ENCODE measurements around the gene TAF15. TPM values are rescaled to one million over a fixed set of nuclear protein-coding genes. Genes with fewer than 3 reads are reported as not detected.

Gene TAF15
- total and polyA plus RNA-seq, 2 of the 4 experiments (the other 2 are of a cell fraction): 46.8 to 98.0 TPM

DNA sequence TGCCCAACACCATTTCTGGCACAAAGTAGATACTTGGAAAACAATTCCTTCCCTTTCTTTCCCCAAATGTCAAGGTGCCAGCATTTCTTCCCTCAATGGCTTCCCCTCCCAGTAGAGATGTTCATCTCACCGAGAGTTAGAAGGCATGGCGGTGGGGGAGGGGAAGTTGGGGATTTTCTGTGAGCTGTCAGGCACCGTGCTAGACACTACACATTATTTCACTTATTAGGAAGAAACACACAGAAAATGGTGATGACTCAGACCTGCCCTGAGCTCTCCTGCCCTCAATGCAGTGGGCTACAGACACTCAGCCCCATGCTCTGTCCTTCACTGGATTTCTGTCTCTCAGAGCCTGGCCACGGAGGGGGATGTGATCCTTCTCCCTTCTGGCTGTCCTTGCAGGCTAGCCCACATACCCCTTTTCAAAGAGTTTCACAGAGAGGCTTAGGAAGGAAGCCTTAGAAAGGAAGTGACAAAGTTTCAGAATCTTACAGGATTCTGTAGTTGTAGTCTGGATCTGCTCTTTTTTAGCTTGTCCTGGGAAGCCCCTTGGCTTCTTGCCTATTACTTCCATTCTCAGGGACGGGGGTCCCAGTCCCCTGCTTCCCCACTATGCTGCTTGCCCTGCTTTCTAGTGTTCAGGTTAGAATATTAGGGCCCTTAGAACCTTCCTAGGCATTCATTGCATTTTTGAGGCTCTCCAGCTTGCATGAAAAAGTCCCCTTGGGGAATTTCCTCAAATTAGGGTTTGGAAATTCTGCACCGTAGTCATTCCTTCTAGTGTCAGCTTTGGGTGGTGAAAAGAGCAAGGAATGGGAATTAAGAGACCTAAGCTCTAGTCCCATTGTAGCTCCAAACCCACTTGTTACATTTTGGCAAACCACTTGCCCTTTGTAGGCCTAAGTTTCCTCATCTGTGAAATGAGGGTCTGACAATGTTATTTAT, 83.1 kb downstream of the TAF15 start:
- no peak overlapping the region for H4K8ac ChIP-seq (ENCODE audit: low read depth in 2 of 2, low read length in 2 of 2)
- no peak overlapping the region for H2BK15ac ChIP-seq (ENCODE audit: low read depth, low read length)
- WGBS, 2 experiments (ENCODE audit: extremely low coverage in 2 of 2, insufficient read length in 1 of 2): no CpG with 5 or more reads among the region's 6 CpGs
- no peak overlapping the region for H3K23ac ChIP-seq (ENCODE audit: low read depth, low read length)
- H3K4me2 ChIP-seq (ENCODE audit: low read depth, low read length): no peak overlapping the region
- H3K9ac ChIP-seq (ENCODE audit: low read depth, low read length): no peak overlapping the region
- no peaks in the 10 kb centered on the region; the same call in 1 of the 2 replicates for H3K9me1 ChIP-seq (ENCODE audit: insufficient read depth, low read length)
- intact Hi-C loops (cut with micrococcal nuclease): no loop called here
- CTCF ChIA-PET: no interaction called here
- no peak overlapping the region for H2BK120ac ChIP-seq (ENCODE audit: low read depth, low read length)
- no peaks in the 10 kb centered on the region for H3K9me3 ChIP-seq (ENCODE audit: control insufficient read depth, insufficient read depth, low read length)
- H3K14ac ChIP-seq (replicated peaks; ENCODE audit: low read depth, low read length): no peak overlapping the region
- no peak overlapping the region for H2AK9ac ChIP-seq (replicated peaks; ENCODE audit: low read depth, low read length, poor library complexity)
- BruUV-seq (replicated peaks): no TSS peak
- H4K5ac ChIP-seq (ENCODE audit: low read depth, low read length): no peak overlapping the region
- TF ChIP-seq BHLHE40 (IDR thresholded peaks at IDR 0.05; ENCODE audit: low read depth, low read length): no peak
- no peak for TF ChIP-seq RCOR1 (IDR thresholded peaks at IDR 0.05; ENCODE audit: insufficient replicate concordance, low read length)
- no peak for TF ChIP-seq MXI1 (IDR thresholded peaks at IDR 0.05; ENCODE audit: borderline replicate concordance, low read depth, low read length)
- TF ChIP-seq CHD1 (IDR thresholded peaks at IDR 0.05; ENCODE audit: low read depth, low read length): no peak
- TF ChIP-seq, protein P1, sequence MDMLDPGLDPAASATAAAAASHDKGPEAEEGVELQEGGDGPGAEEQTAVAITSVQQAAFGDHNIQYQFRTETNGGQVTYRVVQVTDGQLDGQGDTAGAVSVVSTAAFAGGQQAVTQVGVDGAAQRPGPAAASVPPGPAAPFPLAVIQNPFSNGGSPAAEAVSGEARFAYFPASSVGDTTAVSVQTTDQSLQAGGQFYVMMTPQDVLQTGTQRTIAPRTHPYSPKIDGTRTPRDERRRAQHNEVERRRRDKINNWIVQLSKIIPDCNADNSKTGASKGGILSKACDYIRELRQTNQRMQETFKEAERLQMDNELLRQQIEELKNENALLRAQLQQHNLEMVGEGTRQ (IDR thresholded peaks at IDR 0.05; ENCODE audit: low read depth, low read length): no peak
- H3K4me1 ChIP-seq (ENCODE audit: control insufficient read depth, insufficient read depth, low read length): no peaks in the 10 kb centered on the region
- peaks cover 2% of the 10 kb centered on the region for H3K27me3 ChIP-seq (ENCODE audit: control insufficient read depth, insufficient read depth, low read length)
- no peak overlapping the region for H3K18ac ChIP-seq (ENCODE audit: low read depth, low read length)
- dilution Hi-C loops (cut with HindIII; ENCODE audit: low sequenced_read_pairs, unreplicated experiment): no loop called here
- in situ Hi-C loops (cut with MboI; ENCODE audit: low sequenced_read_pairs): no loop called here
- no peaks in the 10 kb centered on the region for H3K36me3 ChIP-seq (ENCODE audit: control insufficient read depth, insufficient read depth, low read length)
- H4K91ac ChIP-seq (ENCODE audit: insufficient read depth, low read depth, low read length): no peak overlapping the region
- H2BK20ac ChIP-seq (ENCODE audit: low read depth, low read length): no peak overlapping the region; the same call in 1 of the 2 replicates
- POLR2A ChIA-PET (ENCODE audit: unreplicated experiment): no interaction called here
- H4K20me1 ChIP-seq (ENCODE audit: insufficient read depth, low read length): no peaks in the 10 kb centered on the region
- no peak overlapping the region for H2BK5ac ChIP-seq (ENCODE audit: low read depth, low read length, poor library complexity, severe bottlenecking)
- H3K4me3 ChIP-seq (ENCODE audit: insufficient read depth, low read depth, low read length): no peak overlapping the region
- H2AK5ac ChIP-seq (ENCODE audit: low read depth, low read length): no peak overlapping the region
- ATAC-seq (ENCODE audit: low read depth): no peak
- H3K79me1 ChIP-seq (ENCODE audit: low read depth in 1 of 2, low read length in 2 of 2): no peaks in the 10 kb centered on the region
- no peak overlapping the region for H3K27ac ChIP-seq (ENCODE audit: insufficient read depth, low read length)
- H3K56ac ChIP-seq (ENCODE audit: extremely low read depth, insufficient read depth, low read length): no peak overlapping the region
- H3K4ac ChIP-seq (ENCODE audit: low read depth, low read length): no peak overlapping the region
- H2AFZ ChIP-seq (replicated peaks; ENCODE audit: low read length, poor library complexity): no peak overlapping the region
- peak; percentile 12 for DNase-seq

Data from IMR-90 (cell line).